GM12873 (cell line): ENCODE measurements around the gene HSD17B8.

Experiments used
- CTCF ChIP-seq: IDR thresholded peaks from 2 replicates; pipeline ENCODE4 v1.5.1; 2012; ENCODE audit warnings: low read depth, mild to moderate bottlenecking, moderate library complexity, low read length, control low read depth; ENCODE audit not compliant: insufficient read depth; ENCODE audit errors: missing control alignments

The HSD17B8 gene

DNA sequence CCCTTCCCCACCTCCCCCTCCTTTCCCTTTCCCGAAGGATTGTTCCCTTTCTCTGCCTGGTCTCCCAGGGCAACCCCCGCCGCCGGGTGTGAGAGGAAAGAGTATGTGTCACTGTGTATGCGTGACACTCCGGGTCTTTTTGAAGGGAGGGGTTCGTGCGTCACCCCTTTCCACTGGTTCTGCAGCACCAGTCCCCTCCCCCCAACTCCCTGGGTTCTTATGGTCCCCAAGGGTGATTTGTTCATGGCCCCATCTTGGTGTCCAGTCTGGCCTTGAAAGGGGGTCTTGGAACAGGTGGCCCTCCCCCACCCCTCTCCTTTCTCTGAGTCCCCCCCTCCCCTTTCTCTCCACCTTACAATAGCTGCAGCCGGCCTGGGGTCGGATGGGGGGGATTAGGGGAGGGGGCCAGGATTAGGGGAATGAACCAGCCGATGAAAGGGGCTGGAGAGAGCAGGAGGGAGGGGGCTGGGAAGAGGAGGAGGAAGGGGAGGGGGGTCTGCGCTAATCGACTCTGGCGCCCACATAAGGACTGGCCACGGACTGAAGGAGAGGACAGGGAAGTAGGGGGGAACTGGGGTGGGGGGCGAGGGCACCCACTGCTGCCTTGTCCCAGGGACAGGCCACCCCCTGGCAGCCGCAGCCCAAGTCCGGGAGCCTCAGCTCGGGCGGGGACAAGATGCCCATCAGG lies 2.6 kb downstream of the HSD17B8 start:
- TF ChIP-seq CTCF, result no peak

GRCh38 chr6:33207552-33208090 lies 3.2 kb downstream of the HSD17B8 start:
- TF ChIP-seq CTCF, result no peak

- TF ChIP-seq CTCF, result no peak
Measured at GRCh38 chr6:33208091-33208967, 3.9 kb downstream of the HSD17B8 start, which contains the start of gene RING1. TSS of gene RING1 (plus strand) at chr6:33208500. CDS start at chr6:33208823, 323 bp downstream.

DNA sequence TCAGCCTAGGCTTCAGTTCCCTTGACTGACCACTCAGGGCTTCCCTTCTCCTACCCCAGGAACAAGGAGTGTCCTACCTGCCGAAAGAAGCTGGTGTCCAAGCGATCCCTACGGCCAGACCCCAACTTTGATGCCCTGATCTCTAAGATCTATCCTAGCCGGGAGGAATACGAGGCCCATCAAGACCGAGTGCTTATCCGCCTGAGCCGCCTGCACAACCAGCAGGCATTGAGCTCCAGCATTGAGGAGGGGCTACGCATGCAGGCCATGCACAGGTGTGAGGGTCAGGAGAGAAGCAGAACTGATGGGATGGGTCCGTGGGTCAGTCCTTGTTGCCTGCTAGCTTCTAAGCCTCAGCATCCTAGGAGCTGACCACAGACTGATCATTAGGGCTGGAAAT lies 5.4 kb downstream of the HSD17B8 start:
- TF ChIP-seq CTCF, result no peak

DNA sequence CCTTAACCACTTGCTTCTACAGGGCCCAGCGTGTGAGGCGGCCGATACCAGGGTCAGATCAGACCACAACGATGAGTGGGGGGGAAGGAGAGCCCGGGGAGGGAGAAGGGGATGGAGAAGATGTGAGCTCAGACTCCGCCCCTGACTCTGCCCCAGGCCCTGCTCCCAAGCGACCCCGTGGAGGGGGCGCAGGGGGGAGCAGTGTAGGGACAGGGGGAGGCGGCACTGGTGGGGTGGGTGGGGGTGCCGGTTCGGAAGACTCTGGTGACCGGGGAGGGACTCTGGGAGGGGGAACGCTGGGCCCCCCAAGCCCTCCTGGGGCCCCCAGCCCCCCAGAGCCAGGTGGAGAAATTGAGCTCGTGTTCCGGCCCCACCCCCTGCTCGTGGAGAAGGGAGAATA lies 6.7 kb downstream of the HSD17B8 start:
- no peak for TF ChIP-seq CTCF

DNA sequence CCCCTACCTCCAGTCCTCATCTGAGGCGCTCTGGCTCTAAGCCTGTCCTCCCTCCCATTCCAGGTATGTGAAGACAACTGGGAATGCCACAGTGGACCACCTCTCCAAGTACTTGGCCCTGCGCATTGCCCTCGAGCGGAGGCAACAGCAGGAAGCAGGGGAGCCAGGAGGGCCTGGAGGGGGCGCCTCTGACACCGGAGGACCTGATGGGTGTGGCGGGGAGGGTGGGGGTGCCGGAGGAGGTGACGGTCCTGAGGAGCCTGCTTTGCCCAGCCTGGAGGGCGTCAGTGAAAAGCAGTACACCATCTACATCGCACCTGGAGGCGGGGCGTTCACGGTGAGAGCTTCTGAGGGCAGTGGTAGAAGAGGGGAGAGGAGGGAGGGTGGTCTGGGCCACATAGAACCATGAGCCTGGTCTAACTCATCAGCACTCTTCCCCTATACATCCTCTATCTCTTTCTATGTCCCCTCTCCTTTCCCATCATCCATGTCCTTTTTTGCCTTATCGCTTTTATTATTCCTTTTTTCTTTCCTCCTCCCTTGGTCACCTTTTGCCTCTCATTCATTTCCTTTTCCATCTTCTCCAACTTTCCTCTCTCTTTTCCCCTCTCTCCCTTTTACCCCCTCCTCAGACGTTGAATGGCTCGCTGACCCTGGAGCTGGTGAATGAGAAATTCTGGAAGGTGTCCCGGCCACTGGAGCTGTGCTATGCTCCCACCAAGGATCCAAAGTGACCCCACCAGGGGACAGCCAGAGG lies 7.4 kb downstream of the HSD17B8 start:
- TF ChIP-seq CTCF, result no peak

GRCh38 chr6:33212857-33213165 lies 8.4 kb downstream of the HSD17B8 start:
- no peak for TF ChIP-seq CTCF
